CD14-positive monocyte (primary cell): ENCODE measurements around the gene FOXE3. TPM values are rescaled to one million over a fixed set of nuclear protein-coding genes. Genes with fewer than 3 reads are reported as not detected.

Experiments used
- DNase-seq, 3 donors: peaks; one replicate each; pipeline ENCODE4 v3.0.0-alpha.2; 2011 to 2022
- H2AFZ ChIP-seq: 2 replicates; pipeline ENCODE4 v1.6.0; 2012; ENCODE audit warnings: mild to moderate bottlenecking, low read depth, low read length, inconsistent platforms; ENCODE audit not compliant: insufficient read depth, poor library complexity, severe bottlenecking
- H3K27ac ChIP-seq, 2 donors: 1 replicate in 1 of 2; 2 replicates in 1 of 2; pipeline ENCODE4 v1.5.1; 2012 to 2013; ENCODE audit warnings: low read length in 2 of 2, control low read depth in 1 of 2, inconsistent platforms in 1 of 2, low read depth in 1 of 2, mild to moderate bottlenecking in 1 of 2
- H3K27me3 ChIP-seq, 2 donors: one replicate each; pipeline versions ENCODE4 v1.6.0 to v1.6.1; 2011 to 2013; ENCODE audit warnings: low read length in 2 of 2; ENCODE audit not compliant: control insufficient read depth in 2 of 2, insufficient read depth in 2 of 2
- H3K36me3 ChIP-seq, 2 donors: replicated peaks in 1 of 2; 1 replicate in 1 of 2; 2 replicates in 1 of 2; pipeline versions ENCODE4 v1.5.1 to v1.6.1; 2012 to 2013; ENCODE audit warnings: low read length in 2 of 2, control low read depth in 1 of 2, inconsistent platforms in 1 of 2, mild to moderate bottlenecking in 1 of 2; ENCODE audit not compliant: insufficient read depth in 2 of 2, control insufficient read depth in 1 of 2
- H3K4me1 ChIP-seq, 2 donors: 1 replicate in 1 of 2; 2 replicates in 1 of 2; pipeline versions ENCODE4 v1.5.1 to v1.6.1; 2012 to 2013; ENCODE audit warnings: low read length in 2 of 2, control low read depth in 1 of 2, inconsistent platforms in 1 of 2, mild to moderate bottlenecking in 1 of 2, moderate library complexity in 1 of 2; ENCODE audit not compliant: insufficient read depth in 2 of 2, control insufficient read depth in 1 of 2
- H3K4me2 ChIP-seq: replicated peaks from 2 replicates; pipeline ENCODE3; 2012; ENCODE audit warnings: low read length, moderate library complexity, mild to moderate bottlenecking; ENCODE audit not compliant: poor library complexity, severe bottlenecking; ENCODE audit errors: extremely low read depth
- H3K4me3 ChIP-seq, 3 experiments: fragments of 200-600 bp in 1 of 3; sonication (generic) in 1 of 3; replicated peaks in 1 of 3; 1 replicate in 2 of 3; 2 replicates in 1 of 3; pipeline ENCODE4 v1.5.1; 2011 to 2013; ENCODE audit warnings: low read length in 3 of 3, mild to moderate bottlenecking in 3 of 3, control low read depth in 2 of 3, low read depth in 2 of 3, inconsistent platforms in 1 of 3, moderate library complexity in 1 of 3
- H3K79me2 ChIP-seq: 2 replicates; pipeline ENCODE4 v1.6.0; 2012; ENCODE audit warnings: mild to moderate bottlenecking, control low read depth, inconsistent platforms, low read length, moderate library complexity; ENCODE audit not compliant: insufficient read depth
- H3K9ac ChIP-seq: 2 replicates; pipeline ENCODE4 v1.6.0; 2017; ENCODE audit warnings: low read length, mild to moderate bottlenecking; ENCODE audit not compliant: insufficient read depth, poor library complexity, severe bottlenecking
- H3K9me3 ChIP-seq, 2 donors: replicated peaks in 1 of 2; 1 replicate in 1 of 2; 2 replicates in 1 of 2; pipeline versions ENCODE4 v1.5.1 to v1.6.1; 2012 to 2013; ENCODE audit warnings: low read length in 2 of 2, control low read depth in 1 of 2; ENCODE audit not compliant: control insufficient read depth in 1 of 2, insufficient read depth in 1 of 2
- H4K20me1 ChIP-seq: 2 replicates; pipeline ENCODE4 v1.6.0; 2012; ENCODE audit warnings: mild to moderate bottlenecking, low read length, control low read depth, moderate library complexity; ENCODE audit not compliant: insufficient read depth
- H3K27ac Mint-ChIP-seq, 7 donors: one replicate each; pipeline ENCODE4 v1.8.0; 2020; ENCODE audit warnings: mild to moderate bottlenecking in 7 of 7, mixed read lengths in 7 of 7, moderate library complexity in 6 of 7, inconsistent platforms in 2 of 7
- H3K27me3 Mint-ChIP-seq, 3 donors: one replicate each; pipeline ENCODE4 v1.8.0; 2021 to 2022; ENCODE audit warnings: low read depth in 3 of 3, mild to moderate bottlenecking in 3 of 3, mixed read lengths in 3 of 3, moderate library complexity in 3 of 3, inconsistent platforms in 1 of 3
- H3K36me3 Mint-ChIP-seq, 2 donors: one replicate each; pipeline ENCODE4 v1.8.0; 2020; ENCODE audit warnings: mixed read lengths in 2 of 2, inconsistent platforms in 1 of 2, mild to moderate bottlenecking in 1 of 2
- H3K4me1 Mint-ChIP-seq: one replicate; pipeline ENCODE4 v1.8.0; 2020; ENCODE audit warnings: mild to moderate bottlenecking, mixed read lengths
- H3K4me3 Mint-ChIP-seq, 2 donors: one replicate each; pipeline ENCODE4 v1.8.0; 2020; ENCODE audit warnings: mild to moderate bottlenecking in 2 of 2, mixed read lengths in 2 of 2, moderate library complexity in 1 of 2
- H3K9me3 Mint-ChIP-seq, 7 donors: one replicate each; pipeline ENCODE4 v1.8.0; 2020 to 2022; ENCODE audit warnings: mixed read lengths in 7 of 7, mild to moderate bottlenecking in 6 of 7, moderate library complexity in 6 of 7, inconsistent platforms in 2 of 7
- CTCF ChIP-seq: fragments of 200-600 bp; IDR thresholded peaks from one replicate; pipeline ENCODE4 v1.8.0; 2022; ENCODE audit warnings: antibody characterized with exemption, mild to moderate bottlenecking
- WGBS: methylation state at CpG from one replicate; pipeline ENCODE4 v1.1.5; 2013; ENCODE audit warnings: missing lambda C conversion rate; ENCODE audit not compliant: insufficient coverage; 5-methylcytosine and 5-hydroxymethylcytosine counted together
- intact Hi-C, 2 donors: fragments of 100-400 bp; cut with micrococcal nuclease; formaldehyde crosslinking; loops; one replicate each; pipeline versions ENCODE4 v1.15.0 to v1.15.1; 2023
- polyA plus RNA-seq, 3 donors: library from polyadenylated mRNA; depleted of rRNA in 1 of 3; unstranded in 2 of 3; stranded (reverse) in 1 of 3; fragments of 300-500 nt in 2 of 3; fragments of >200 nt in 1 of 3; fragmentation: Illumina TruSeq in 2 of 3; gene quantifications; 1 replicate in 2 of 3; 2 replicates in 1 of 3; pipeline ENCODE4 v1.2.3, GENCODE V29; 2012 to 2021

The FOXE3 gene
- polyA plus RNA-seq, 3 donors: not detected

- Histone ChIP-seq H3K4me3 (no peak overlapping the region), H3K27ac (no peak overlapping the region), H3K4me2 (no peak overlapping the region), H3K9me3 (no peaks in the 10 kb centered on the region), H4K20me1 (no peaks in the 10 kb centered on the region), H3K4me1 (no peaks in the 10 kb centered on the region), H3K9ac (no peak overlapping the region), H2AFZ (no peak overlapping the region), H3K36me3 (no peaks in the 10 kb centered on the region), H3K79me2 (no peaks in the 10 kb centered on the region), H3K27me3 (peaks cover 30 to 33% of the 10 kb centered on the region in 2 donors)
- Mint-ChIP-seq H3K27ac (no peak overlapping the region), H3K36me3 (no peaks in the 10 kb centered on the region), H3K4me1 (no peaks in the 10 kb centered on the region), H3K27me3 (peaks cover 35 to 62% (median 49%) of the 10 kb centered on the region in 3 donors), H3K4me3 (peak overlapping the region in 1 of 2 donors; percentile 8), H3K9me3 (peaks cover 0 to 4% (median 0%) of the 10 kb centered on the region in 7 donors)
- intact Hi-C loops: no loop called here
- DNase-seq: no peak
- TF ChIP-seq CTCF: no peak
- 23% methylated on average over 7 of the region's 11 CpGs for WGBS
These were observed 43.2 kb downstream of the FOXE3 start for GRCh38 chr1:47459253-47459788.

GRCh38 chr1:47460040-47460439 lies 44.0 kb downstream of the FOXE3 start:
- Histone ChIP-seq H3K27me3 (peaks cover 30 to 33% of the 10 kb centered on the region in 2 donors), H3K9me3 (no peaks in the 10 kb centered on the region), H3K79me2 (no peaks in the 10 kb centered on the region), H3K4me3 (no peak overlapping the region), H2AFZ (no peak overlapping the region), H3K9ac (no peak overlapping the region), H3K27ac (no peak overlapping the region), H3K4me1 (no peaks in the 10 kb centered on the region), H3K36me3 (no peaks in the 10 kb centered on the region), H3K4me2 (no peak overlapping the region), H4K20me1 (no peaks in the 10 kb centered on the region)
- TF ChIP-seq CTCF: no peak
- DNase-seq: no peak
- Mint-ChIP-seq H3K9me3 (peaks cover 0 to 4% (median 0%) of the 10 kb centered on the region in 7 donors), H3K36me3 (no peaks in the 10 kb centered on the region), H3K4me3 (no peak overlapping the region), H3K27me3 (peaks cover 30 to 64% (median 50%) of the 10 kb centered on the region in 3 donors), H3K4me1 (no peaks in the 10 kb centered on the region), H3K27ac (no peak overlapping the region)
- 10% methylated on average over 2 of the region's 5 CpGs for WGBS
- intact Hi-C loops: no loop called here
